ENCODE measurements around the gene MAP1B. TPM values are rescaled to one million over a fixed set of nuclear protein-coding genes. Genes with fewer than 3 reads are reported as not detected.
"Not testable (repeated sequence)": the region's sequence is repeated elsewhere in the genome, so short reads cannot be mapped to it uniquely, and the experiment has no call there.

Gene MAP1B
- polyA plus RNA-seq, 1 donor (not counting 4 experiments of a cell fraction or from before 2014, with no cell fraction given): 3.3 TPM

DNA sequence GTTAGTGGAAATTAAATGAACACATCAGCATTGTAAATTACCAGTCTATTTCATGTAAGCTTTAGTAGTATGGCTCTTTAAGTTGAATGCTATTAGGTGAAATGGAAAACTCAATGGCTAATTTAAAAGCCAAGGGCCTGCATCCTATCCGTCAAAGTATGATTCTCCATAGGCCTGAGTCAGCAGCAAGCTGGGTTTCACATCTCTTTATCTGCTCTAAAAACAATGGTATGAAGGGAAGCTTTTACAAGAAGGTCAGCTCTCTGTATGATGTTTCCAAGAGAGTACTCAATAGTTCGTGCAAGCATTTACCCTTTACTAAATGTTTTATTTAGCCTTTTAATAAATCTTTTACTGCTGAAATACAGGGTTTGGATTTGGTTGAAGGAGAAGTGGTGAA lies 62.8 kb downstream of the MAP1B start:
- Histone ChIP-seq H3K9me1 (ENCODE audit: control insufficient read depth, extremely low read depth, insufficient read depth, low read length) (no peaks in the 10 kb centered on the region), H3K9ac (ENCODE audit: control insufficient read depth, extremely low read depth, insufficient read depth, low read length) (no peak overlapping the region), H3K27me3 (ENCODE audit: control insufficient read depth, extremely low read depth, insufficient read depth, low read length) (no peaks in the 10 kb centered on the region), H3K4me1 (ENCODE audit: control insufficient read depth, extremely low read depth, insufficient read depth, low read length) (peaks cover 16% of the 10 kb centered on the region), H3K9me3 (ENCODE audit: control insufficient read depth, low read depth, low read length) (no peaks in the 10 kb centered on the region), H3K4me3 (ENCODE audit: control insufficient read depth in 2 of 3, extremely low read depth in 1 of 3, insufficient read depth in 2 of 3, low read depth in 1 of 3, low read length in 3 of 3) (no peak overlapping the region), H4K20me1 (ENCODE audit: control insufficient read depth, extremely low read depth, insufficient read depth, low read length) (no peaks in the 10 kb centered on the region), H3K27ac (ENCODE audit: control insufficient read depth, insufficient read depth, low read length) (no peak overlapping the region), H3K4me2 (ENCODE audit: control insufficient read depth, extremely low read depth, insufficient read depth, low read depth, low read length) (no peak overlapping the region), H3K36me3 (ENCODE audit: control insufficient read depth in 2 of 2, extremely low read depth in 1 of 2, insufficient read depth in 2 of 2, low read length in 2 of 2) (no peaks in the 10 kb centered on the region), H3K79me2 (ENCODE audit: control insufficient read depth, insufficient read depth, low read length) (no peaks in the 10 kb centered on the region), H2AFZ (ENCODE audit: control insufficient read depth, low read length) (no peak overlapping the region)
- FAIRE-seq (no peak), DNase-seq (ENCODE audit: low read depth, low spot score) (no peak)
- dilution Hi-C loops (cut with MboI; ENCODE audit: extremely low pct_ligation_motif_present, low sequenced_read_pairs): no loop called here
- no peak for TF ChIP-seq EZH2 (IDR thresholded peaks at IDR 0.05; ENCODE audit: low read length)
- TF ChIP-seq, protein P1, sequence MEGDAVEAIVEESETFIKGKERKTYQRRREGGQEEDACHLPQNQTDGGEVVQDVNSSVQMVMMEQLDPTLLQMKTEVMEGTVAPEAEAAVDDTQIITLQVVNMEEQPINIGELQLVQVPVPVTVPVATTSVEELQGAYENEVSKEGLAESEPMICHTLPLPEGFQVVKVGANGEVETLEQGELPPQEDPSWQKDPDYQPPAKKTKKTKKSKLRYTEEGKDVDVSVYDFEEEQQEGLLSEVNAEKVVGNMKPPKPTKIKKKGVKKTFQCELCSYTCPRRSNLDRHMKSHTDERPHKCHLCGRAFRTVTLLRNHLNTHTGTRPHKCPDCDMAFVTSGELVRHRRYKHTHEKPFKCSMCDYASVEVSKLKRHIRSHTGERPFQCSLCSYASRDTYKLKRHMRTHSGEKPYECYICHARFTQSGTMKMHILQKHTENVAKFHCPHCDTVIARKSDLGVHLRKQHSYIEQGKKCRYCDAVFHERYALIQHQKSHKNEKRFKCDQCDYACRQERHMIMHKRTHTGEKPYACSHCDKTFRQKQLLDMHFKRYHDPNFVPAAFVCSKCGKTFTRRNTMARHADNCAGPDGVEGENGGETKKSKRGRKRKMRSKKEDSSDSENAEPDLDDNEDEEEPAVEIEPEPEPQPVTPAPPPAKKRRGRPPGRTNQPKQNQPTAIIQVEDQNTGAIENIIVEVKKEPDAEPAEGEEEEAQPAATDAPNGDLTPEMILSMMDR (optimal IDR thresholded peaks at IDR 0.05 in 1 of 3, IDR thresholded peaks at IDR 0.05 in 1 of 3, conservative IDR thresholded peaks at IDR 0.05 in 1 of 3; ENCODE audit: extremely low read depth in 1 of 3, insufficient read depth in 2 of 3, low read length in 3 of 3): no peak

DNA sequence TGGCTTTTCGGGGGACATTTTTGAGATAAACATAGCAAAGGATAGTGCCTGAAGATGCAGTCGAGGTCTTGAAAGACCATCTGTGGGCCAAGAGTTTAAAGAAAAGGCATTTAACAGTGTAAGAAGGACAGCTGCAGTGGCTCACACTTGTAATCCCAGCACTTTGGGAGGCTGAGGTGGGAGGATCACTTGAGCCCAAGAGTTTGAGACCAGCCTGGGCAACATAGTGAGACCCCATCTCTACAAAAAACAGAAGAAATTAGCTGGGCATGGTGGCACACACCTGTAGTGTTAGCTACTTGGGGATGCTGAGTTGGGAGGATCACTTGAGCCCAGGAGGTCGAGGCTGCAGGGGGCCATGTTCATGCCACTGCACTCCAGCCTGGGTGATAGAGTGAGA lies 63.9 kb downstream of the MAP1B start:
- H3K9ac ChIP-seq (ENCODE audit: control insufficient read depth, extremely low read depth, insufficient read depth, low read length); H3K27ac ChIP-seq (ENCODE audit: control insufficient read depth, insufficient read depth, low read length); H3K9me1 ChIP-seq (ENCODE audit: control insufficient read depth, extremely low read depth, insufficient read depth, low read length); H4K20me1 ChIP-seq (ENCODE audit: control insufficient read depth, extremely low read depth, insufficient read depth, low read length); H3K9me3 ChIP-seq (ENCODE audit: control insufficient read depth, low read depth, low read length); DNase-seq (ENCODE audit: low read depth, low spot score); H3K36me3 ChIP-seq (ENCODE audit: control insufficient read depth in 2 of 2, extremely low read depth in 1 of 2, insufficient read depth in 2 of 2, low read length in 2 of 2); H3K4me3 ChIP-seq (ENCODE audit: control insufficient read depth in 2 of 3, extremely low read depth in 1 of 3, insufficient read depth in 2 of 3, low read depth in 1 of 3, low read length in 3 of 3); H3K79me2 ChIP-seq (ENCODE audit: control insufficient read depth, insufficient read depth, low read length); H3K27me3 ChIP-seq (ENCODE audit: control insufficient read depth, extremely low read depth, insufficient read depth, low read length); dilution Hi-C loops (cut with MboI; ENCODE audit: extremely low pct_ligation_motif_present, low sequenced_read_pairs); H2AFZ ChIP-seq (ENCODE audit: control insufficient read depth, low read length); H3K4me2 ChIP-seq (ENCODE audit: control insufficient read depth, extremely low read depth, insufficient read depth, low read depth, low read length); FAIRE-seq: not testable (repeated sequence)
- peaks cover 12% of the 10 kb centered on the region for H3K4me1 ChIP-seq (ENCODE audit: control insufficient read depth, extremely low read depth, insufficient read depth, low read length)

- Histone ChIP-seq H3K4me3 (ENCODE audit: control insufficient read depth in 2 of 3, extremely low read depth in 1 of 3, insufficient read depth in 2 of 3, low read depth in 1 of 3, low read length in 3 of 3) (no peak overlapping the region), H3K79me2 (ENCODE audit: control insufficient read depth, insufficient read depth, low read length) (no peaks in the 10 kb centered on the region), H3K9ac (ENCODE audit: control insufficient read depth, extremely low read depth, insufficient read depth, low read length) (no peak overlapping the region), H4K20me1 (ENCODE audit: control insufficient read depth, extremely low read depth, insufficient read depth, low read length) (no peaks in the 10 kb centered on the region), H3K9me3 (ENCODE audit: control insufficient read depth, low read depth, low read length) (no peaks in the 10 kb centered on the region), H3K27ac (ENCODE audit: control insufficient read depth, insufficient read depth, low read length) (no peak overlapping the region), H3K9me1 (ENCODE audit: control insufficient read depth, extremely low read depth, insufficient read depth, low read length) (no peaks in the 10 kb centered on the region), H3K36me3 (ENCODE audit: control insufficient read depth in 2 of 2, extremely low read depth in 1 of 2, insufficient read depth in 2 of 2, low read length in 2 of 2) (no peaks in the 10 kb centered on the region), H2AFZ (ENCODE audit: control insufficient read depth, low read length) (no peak overlapping the region), H3K4me2 (ENCODE audit: control insufficient read depth, extremely low read depth, insufficient read depth, low read depth, low read length) (no peak overlapping the region), H3K27me3 (ENCODE audit: control insufficient read depth, extremely low read depth, insufficient read depth, low read length) (no peaks in the 10 kb centered on the region), H3K4me1 (ENCODE audit: control insufficient read depth, extremely low read depth, insufficient read depth, low read length) (peaks cover 7% of the 10 kb centered on the region)
- FAIRE-seq (no peak), DNase-seq (ENCODE audit: low read depth, low spot score) (no peak)
- no peak for TF ChIP-seq EZH2 (IDR thresholded peaks at IDR 0.05; ENCODE audit: low read length)
- TF ChIP-seq, protein P1 (optimal IDR thresholded peaks at IDR 0.05 in 1 of 3, IDR thresholded peaks at IDR 0.05 in 1 of 3, conservative IDR thresholded peaks at IDR 0.05 in 1 of 3; ENCODE audit: extremely low read depth in 1 of 3, insufficient read depth in 2 of 3, low read length in 3 of 3): no peak
- dilution Hi-C loops (cut with MboI; ENCODE audit: extremely low pct_ligation_motif_present, low sequenced_read_pairs): no loop called here
These were observed 64.4 kb downstream of the MAP1B start for GRCh38 chr5:72171667-72172066.
